ENCODE data around the gene INMT.
A peak's percentile ranks its signal among the peaks of the same experiment; 100 is the strongest.

GRCh38 chr7:30740417-30741181, 11.3 kb upstream of the INMT start:
- TF ChIP-seq, protein P1, sequence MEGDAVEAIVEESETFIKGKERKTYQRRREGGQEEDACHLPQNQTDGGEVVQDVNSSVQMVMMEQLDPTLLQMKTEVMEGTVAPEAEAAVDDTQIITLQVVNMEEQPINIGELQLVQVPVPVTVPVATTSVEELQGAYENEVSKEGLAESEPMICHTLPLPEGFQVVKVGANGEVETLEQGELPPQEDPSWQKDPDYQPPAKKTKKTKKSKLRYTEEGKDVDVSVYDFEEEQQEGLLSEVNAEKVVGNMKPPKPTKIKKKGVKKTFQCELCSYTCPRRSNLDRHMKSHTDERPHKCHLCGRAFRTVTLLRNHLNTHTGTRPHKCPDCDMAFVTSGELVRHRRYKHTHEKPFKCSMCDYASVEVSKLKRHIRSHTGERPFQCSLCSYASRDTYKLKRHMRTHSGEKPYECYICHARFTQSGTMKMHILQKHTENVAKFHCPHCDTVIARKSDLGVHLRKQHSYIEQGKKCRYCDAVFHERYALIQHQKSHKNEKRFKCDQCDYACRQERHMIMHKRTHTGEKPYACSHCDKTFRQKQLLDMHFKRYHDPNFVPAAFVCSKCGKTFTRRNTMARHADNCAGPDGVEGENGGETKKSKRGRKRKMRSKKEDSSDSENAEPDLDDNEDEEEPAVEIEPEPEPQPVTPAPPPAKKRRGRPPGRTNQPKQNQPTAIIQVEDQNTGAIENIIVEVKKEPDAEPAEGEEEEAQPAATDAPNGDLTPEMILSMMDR (IDR thresholded peaks at IDR 0.05; ENCODE audit: low read depth, low read length, poor library complexity, severe bottlenecking), result peak; percentile 100
- no peak for TF ChIP-seq EZH2phosphoT487 (IDR thresholded peaks at IDR 0.05; ENCODE audit: borderline replicate concordance, low read length)

All from DOHH2 (cell line).